ENCODE data around the gene GARIN5B.

Gene GARIN5B

GRCh38 chr19:55352549-55353145 lies 10.4 kb downstream of the GARIN5B start:
- Histone ChIP-seq H3K9ac (ENCODE audit: low read depth, low read length) (no peak overlapping the region), H3K4me3 (ENCODE audit: low read length) (0 out of 2 replicates have a peak overlapping the region, but pooled peaks have one; percentile 64), H3K27me3 (ENCODE audit: insufficient read depth, low read length) (peaks cover 50% of the 10 kb centered on the region), H3K4me1 (ENCODE audit: insufficient read depth, low read length) (peaks cover 25% of the 10 kb centered on the region), H3K36me3 (ENCODE audit: insufficient read depth, low read length) (no peaks in the 10 kb centered on the region), H3K27ac (ENCODE audit: low read depth, low read length) (no peak overlapping the region), H3K9me3 (ENCODE audit: insufficient read depth, low read depth, low read length) (no peaks in the 10 kb centered on the region)
- WGBS = 73% methylated on average over 25 of the region's 25 CpGs

GRCh38 chr19:55352040-55352439 lies 11.0 kb downstream of the GARIN5B start:
- 89% methylated on average over 6 of the region's 6 CpGs for WGBS

GRCh38 chr19:55350620-55351315 lies 12.3 kb downstream of the GARIN5B start:
- no peak overlapping the region for H3K4me3 ChIP-seq (ENCODE audit: low read length)
- H3K27ac ChIP-seq (ENCODE audit: low read depth, low read length) = no peak overlapping the region
- H3K4me1 ChIP-seq (ENCODE audit: insufficient read depth, low read length) = peaks cover 25% of the 10 kb centered on the region
- no peak overlapping the region for H3K9ac ChIP-seq (ENCODE audit: low read depth, low read length)
- WGBS = 93% methylated on average over 11 of the region's 11 CpGs
- H3K36me3 ChIP-seq (ENCODE audit: insufficient read depth, low read length) = no peaks in the 10 kb centered on the region
- no peaks in the 10 kb centered on the region for H3K9me3 ChIP-seq (ENCODE audit: insufficient read depth, low read depth, low read length)
- peaks cover 38% of the 10 kb centered on the region for H3K27me3 ChIP-seq (ENCODE audit: insufficient read depth, low read length)

More at GRCh38 chr19:55352040-55352439, 11.0 kb downstream of the GARIN5B start:
- H3K4me1 ChIP-seq (ENCODE audit: insufficient read depth, low read length) = peaks cover 25% of the 10 kb centered on the region
- no peak overlapping the region for H3K9ac ChIP-seq (ENCODE audit: low read depth, low read length)
- no peak overlapping the region for H3K4me3 ChIP-seq (ENCODE audit: low read length)
- no peaks in the 10 kb centered on the region for H3K9me3 ChIP-seq (ENCODE audit: insufficient read depth, low read depth, low read length)
- no peak overlapping the region for H3K27ac ChIP-seq (ENCODE audit: low read depth, low read length)
- no peaks in the 10 kb centered on the region for H3K36me3 ChIP-seq (ENCODE audit: insufficient read depth, low read length)
- peaks cover 46% of the 10 kb centered on the region for H3K27me3 ChIP-seq (ENCODE audit: insufficient read depth, low read length)

GRCh38 chr19:55348317-55349034 lies 14.6 kb downstream of the GARIN5B start:
- peak overlapping the region; percentile 28 for H3K4me3 ChIP-seq (ENCODE audit: low read length)
- H3K9ac ChIP-seq (ENCODE audit: low read depth, low read length) = peak overlapping the region; percentile 38; the same call in 1 of the 2 replicates

GRCh38 chr19:55347442-55348009 lies 15.5 kb downstream of the GARIN5B start:
- Histone ChIP-seq H3K4me1 (ENCODE audit: insufficient read depth, low read length) (peaks cover 21% of the 10 kb centered on the region), H3K4me3 (ENCODE audit: low read length) (no peak overlapping the region), H3K36me3 (ENCODE audit: insufficient read depth, low read length) (peaks cover 14% of the 10 kb centered on the region), H3K27me3 (ENCODE audit: insufficient read depth, low read length) (peaks cover 13% of the 10 kb centered on the region), H3K9ac (ENCODE audit: low read depth, low read length) (no peak overlapping the region; the same call in 1 of the 2 replicates), H3K27ac (ENCODE audit: low read depth, low read length) (peak overlapping the region; percentile 95; the same call in 1 of the 2 replicates), H3K9me3 (ENCODE audit: insufficient read depth, low read depth, low read length) (no peaks in the 10 kb centered on the region)
- WGBS = 83% methylated on average over 5 of the region's 10 CpGs

More at GRCh38 chr19:55348317-55349034, 14.6 kb downstream of the GARIN5B start:
- H3K4me1 ChIP-seq (ENCODE audit: insufficient read depth, low read length) = peaks cover 25% of the 10 kb centered on the region
- WGBS = 19% methylated on average over 21 of the region's 22 CpGs
- peak overlapping the region; percentile 95; the same call in 1 of the 2 replicates for H3K27ac ChIP-seq (ENCODE audit: low read depth, low read length)
- H3K9me3 ChIP-seq (ENCODE audit: insufficient read depth, low read depth, low read length) = no peaks in the 10 kb centered on the region
- H3K36me3 ChIP-seq (ENCODE audit: insufficient read depth, low read length) = peaks cover 4% of the 10 kb centered on the region
- peaks cover 22% of the 10 kb centered on the region for H3K27me3 ChIP-seq (ENCODE audit: insufficient read depth, low read length)

GRCh38 chr19:55346725-55347441 lies 16.2 kb downstream of the GARIN5B start:
- peak overlapping the region; percentile 95; the same call in 1 of the 2 replicates for H3K27ac ChIP-seq (ENCODE audit: low read depth, low read length)
- peaks cover 6% of the 10 kb centered on the region; the same call in 1 of the 2 replicates for H3K27me3 ChIP-seq (ENCODE audit: insufficient read depth, low read length)
- H3K4me1 ChIP-seq (ENCODE audit: insufficient read depth, low read length) = peaks cover 22% of the 10 kb centered on the region
- H3K9ac ChIP-seq (ENCODE audit: low read depth, low read length) = no peak overlapping the region
- no peaks in the 10 kb centered on the region for H3K9me3 ChIP-seq (ENCODE audit: insufficient read depth, low read depth, low read length)
- H3K36me3 ChIP-seq (ENCODE audit: insufficient read depth, low read length) = peaks cover 20% of the 10 kb centered on the region
- no peak overlapping the region for H3K4me3 ChIP-seq (ENCODE audit: low read length)
- 92% methylated on average over 41 of the region's 41 CpGs for WGBS

- H3K36me3 ChIP-seq (ENCODE audit: insufficient read depth, low read length) = peaks cover 21% of the 10 kb centered on the region
- H3K4me1 ChIP-seq (ENCODE audit: insufficient read depth, low read length) = peaks cover 28% of the 10 kb centered on the region
- 0 out of 2 replicates have a peak overlapping the region, but pooled peaks have one; percentile 18 for H3K27ac ChIP-seq (ENCODE audit: low read depth, low read length)
- no peak overlapping the region for H3K4me3 ChIP-seq (ENCODE audit: low read length)
- WGBS = 93% methylated on average over 43 of the region's 43 CpGs
- no peaks in the 10 kb centered on the region for H3K9me3 ChIP-seq (ENCODE audit: insufficient read depth, low read depth, low read length)
- H3K9ac ChIP-seq (ENCODE audit: low read depth, low read length) = no peak overlapping the region
- 0 out of 2 replicates have a peak, but pooled peaks cover under 1% of the 10 kb centered on the region for H3K27me3 ChIP-seq (ENCODE audit: insufficient read depth, low read length)
Observed at GRCh38 chr19:55345818-55346724, 17.0 kb downstream of the GARIN5B start.

GRCh38 chr19:55345101-55345817 lies 17.8 kb downstream of the GARIN5B start:
- H3K4me1 ChIP-seq (ENCODE audit: insufficient read depth, low read length) = peaks cover 24% of the 10 kb centered on the region
- H3K9ac ChIP-seq (ENCODE audit: low read depth, low read length) = no peak overlapping the region

GRCh38 chr19:55344444-55344843 lies 18.6 kb downstream of the GARIN5B start:
- peaks cover 21% of the 10 kb centered on the region for H3K4me1 ChIP-seq (ENCODE audit: insufficient read depth, low read length)
- H3K4me3 ChIP-seq (ENCODE audit: low read length) = no peak overlapping the region
- H3K9me3 ChIP-seq (ENCODE audit: insufficient read depth, low read depth, low read length) = no peaks in the 10 kb centered on the region
- 94% methylated on average over 9 of the region's 9 CpGs for WGBS
- H3K27ac ChIP-seq (ENCODE audit: low read depth, low read length) = no peak overlapping the region
- H3K36me3 ChIP-seq (ENCODE audit: insufficient read depth, low read length) = peaks cover 21% of the 10 kb centered on the region
- no peaks in the 10 kb centered on the region for H3K27me3 ChIP-seq (ENCODE audit: insufficient read depth, low read length)
- no peak overlapping the region for H3K9ac ChIP-seq (ENCODE audit: low read depth, low read length)

More at GRCh38 chr19:55345101-55345817, 17.8 kb downstream of the GARIN5B start:
- Histone ChIP-seq H3K27me3 (ENCODE audit: insufficient read depth, low read length) (no peaks in the 10 kb centered on the region), H3K27ac (ENCODE audit: low read depth, low read length) (no peak overlapping the region), H3K9me3 (ENCODE audit: insufficient read depth, low read depth, low read length) (no peaks in the 10 kb centered on the region), H3K36me3 (ENCODE audit: insufficient read depth, low read length) (peaks cover 21% of the 10 kb centered on the region), H3K4me3 (ENCODE audit: low read length) (no peak overlapping the region)
- 91% methylated on average over 22 of the region's 22 CpGs for WGBS

Measured in HUES64 (cell line).